Left lung (tissue), 10 donors: Measurements from ENCODE around the gene PTX4. TPM values are rescaled to one million over a fixed set of nuclear protein-coding genes. Genes with fewer than 3 reads are reported as not detected.

Experiments used
- ATAC-seq: fragments of 200-7000 bp; cut with Tn5 transposase; one replicate; pipeline ENCODE4 v1.9.1; 2020; ENCODE audit warnings: moderate library complexity
- DNase-seq, 4 donors: peaks; one replicate each; pipeline ENCODE4 v3.0.0-alpha.2; 2013 to 2020
- H3K27ac ChIP-seq, 2 donors: fragments of 200-600 bp; sonication (generic) in 1 of 2; one replicate each; pipeline versions ENCODE4 v1.5.0 to v1.8.0; 2020 to 2021
- H3K27me3 ChIP-seq, 2 donors: fragments of 200-600 bp; sonication (generic) in 1 of 2; one replicate each; pipeline versions ENCODE4 v1.5.0 to v1.8.0; 2020 to 2021
- H3K36me3 ChIP-seq, 2 donors: fragments of 200-600 bp; sonication (generic) in 1 of 2; one replicate each; pipeline versions ENCODE4 v1.5.0 to v1.8.0; 2020 to 2021
- H3K4me1 ChIP-seq, 2 donors: fragments of 200-600 bp; one replicate each; pipeline ENCODE4 v1.8.0; 2021
- H3K4me3 ChIP-seq, 2 donors: fragments of 200-600 bp; sonication (generic) in 1 of 2; one replicate each; pipeline versions ENCODE4 v1.5.0 to v1.8.0; 2020 to 2021; ENCODE audit warnings: mild to moderate bottlenecking in 1 of 2
- H3K9me3 ChIP-seq, 2 donors: fragments of 200-600 bp; sonication (generic) in 1 of 2; one replicate each; pipeline versions ENCODE4 v1.5.0 to v1.8.0; 2020 to 2021
- CTCF ChIP-seq, 2 donors: fragments of 200-600 bp; sonication (generic) in 1 of 2; IDR thresholded peaks; one replicate each; pipeline versions ENCODE4 v1.5.0 to v1.8.0; 2021; ENCODE audit warnings: antibody characterized with exemption in 2 of 2
- intact Hi-C, 2 donors: fragments of 100-400 bp; cut with DNase I; formaldehyde crosslinking; loops; one replicate each; pipeline versions ENCODE4 v1.11.2 to v1.14.2; 2022
- polyA plus RNA-seq, 6 donors: library from polyadenylated mRNA; unstranded; fragments of 120-200 nt; gene quantifications; one replicate each; pipeline ENCODE4 v1.2.1, GENCODE V29; 2013; ENCODE audit not compliant: insufficient read length in 6 of 6
- total RNA-seq, 2 donors: library from RNA; stranded (reverse); fragmentation: NEBNext Ultra II Directional; extraction: Animal tissue kit (Norgen Biotek cat#: 25700); gene quantifications; one replicate each; pipeline ENCODE4 v1.2.1, GENCODE V29; 2021
- donor health status: DM: no; HTN: yes; CAD: no.
- donor health status: DM: no; HTN: no; CAD: no.

Gene PTX4
- total and polyA plus RNA-seq, 8 donors, result 0.15 to 0.20 (median 0.20) TPM; not detected in 5

- ATAC-seq (no peak), DNase-seq (no peak)
- intact Hi-C loops, result no loop called here
- Histone ChIP-seq H3K4me1 (no peaks in the 10 kb centered on the region), H3K4me3 (no peak overlapping the region), H3K27me3 (peaks cover 0 to 15% of the 10 kb centered on the region in 2 donors), H3K9me3 (no peaks in the 10 kb centered on the region), H3K36me3 (no peaks in the 10 kb centered on the region), H3K27ac (no peak overlapping the region)
- no peak for TF ChIP-seq CTCF (IDR thresholded peaks at IDR 0.05)
Observed at GRCh38 chr16:1438229-1439057, 50.3 kb downstream of the PTX4 start.

GRCh38 chr16:1437606-1438005 lies 51.1 kb downstream of the PTX4 start:
- intact Hi-C loops, result no loop called here

GRCh38 chr16:1436731-1437355 lies 51.9 kb downstream of the PTX4 start:
- no peak for TF ChIP-seq CTCF (IDR thresholded peaks at IDR 0.05)
- no peak for DNase-seq
- Histone ChIP-seq H3K27ac (no peak overlapping the region), H3K4me1 (no peaks in the 10 kb centered on the region), H3K36me3 (no peaks in the 10 kb centered on the region), H3K4me3 (no peak overlapping the region), H3K9me3 (no peaks in the 10 kb centered on the region), H3K27me3 (peaks cover 0 to 31% of the 10 kb centered on the region in 2 donors)
- no peak for ATAC-seq
- intact Hi-C loops, result no loop called here

More at GRCh38 chr16:1437606-1438005, 51.1 kb downstream of the PTX4 start:
- no peak overlapping the region for H3K4me3 ChIP-seq
- H3K4me1 ChIP-seq, result no peaks in the 10 kb centered on the region
- peaks cover 0 to 24% of the 10 kb centered on the region in 2 donors for H3K27me3 ChIP-seq
- no peak overlapping the region for H3K27ac ChIP-seq
- no peak for TF ChIP-seq CTCF (IDR thresholded peaks at IDR 0.05)
- ATAC-seq (no peak), DNase-seq (no peak)
- no peaks in the 10 kb centered on the region for H3K9me3 ChIP-seq
- H3K36me3 ChIP-seq, result no peaks in the 10 kb centered on the region

GRCh38 chr16:1435921-1436697 lies 52.6 kb downstream of the PTX4 start:
- ATAC-seq, result no peak
- intact Hi-C loops, result no loop called here
- no peak for DNase-seq

More at GRCh38 chr16:1435921-1436697, 52.6 kb downstream of the PTX4 start:
- Histone ChIP-seq H3K4me3 (no peak overlapping the region), H3K36me3 (no peaks in the 10 kb centered on the region), H3K27me3 (peaks cover 0 to 39% of the 10 kb centered on the region in 2 donors), H3K9me3 (no peaks in the 10 kb centered on the region), H3K4me1 (no peaks in the 10 kb centered on the region), H3K27ac (no peak overlapping the region)
- TF ChIP-seq CTCF (IDR thresholded peaks at IDR 0.05), result no peak

Other genes starting within 250 kb of the PTX4 start
- 10 to 100 TPM; 35.1 to 51.0 TPM for gene TPSAB1, start 248.2 kb downstream of the PTX4 start, total RNA-seq
- under 1 TPM in 2 of 6 donors, not detected in 4; 0.21 to 0.25 TPM for gene TPSAB1, start 248.2 kb downstream of the PTX4 start, polyA plus RNA-seq
- under 1 TPM in 1 of 2 donors, not detected in 1; 0.37 TPM for gene TPSD1, start 232.9 kb downstream of the PTX4 start, total RNA-seq
- not detected for gene TPSD1, start 232.9 kb downstream of the PTX4 start, polyA plus RNA-seq
- 100 to 1,000 TPM in 1 of 2 donors, 10 to 100 TPM in 1; 89.0 to 111 TPM for gene UBE2I, start 179.3 kb downstream of the PTX4 start, total RNA-seq
- gene UBE2I, start 179.3 kb downstream of the PTX4 start, polyA plus RNA-seq, result 100 to 1,000 TPM; 133 to 188 (median 146) TPM
- gene BAIAP3, start 155.3 kb downstream of the PTX4 start, total RNA-seq, result 1 to 10 TPM; 2.6 to 6.0 TPM
- 1 to 10 TPM; 1.4 to 8.3 (median 4.2) TPM for gene BAIAP3, start 155.3 kb downstream of the PTX4 start, polyA plus RNA-seq
- 10 to 100 TPM; 46.3 to 57.0 TPM for gene TSR3, start 137.1 kb downstream of the PTX4 start, total RNA-seq
- 10 to 100 TPM; 33.6 to 52.3 (median 44.8) TPM for gene TSR3, start 137.1 kb downstream of the PTX4 start, polyA plus RNA-seq
- 10 to 100 TPM; 74.2 to 97.4 TPM for gene GNPTG, start 137.0 kb downstream of the PTX4 start, total RNA-seq
- 10 to 100 TPM; 32.0 to 55.0 (median 46.2) TPM for gene GNPTG, start 137.0 kb downstream of the PTX4 start, polyA plus RNA-seq
- gene UNKL, start 74.2 kb downstream of the PTX4 start, total RNA-seq, result 10 to 100 TPM; 18.9 to 27.3 TPM
- gene UNKL, start 74.2 kb downstream of the PTX4 start, polyA plus RNA-seq, result 10 to 100 TPM; 19.5 to 22.5 (median 20.8) TPM
- 10 to 100 TPM; 10.3 to 12.9 TPM for gene UQCC4, start 68.2 kb downstream of the PTX4 start, total RNA-seq
- gene UQCC4, start 68.2 kb downstream of the PTX4 start, polyA plus RNA-seq, result 10 to 100 TPM; 10.3 to 13.3 (median 11.5) TPM
- gene PERCC1, start 57.9 kb downstream of the PTX4 start, total RNA-seq, result under 1 TPM in 1 of 2 donors, not detected in 1; 0.31 TPM
- 1 to 10 TPM; 1.2 to 4.4 (median 3.4) TPM for gene PERCC1, start 57.9 kb downstream of the PTX4 start, polyA plus RNA-seq
- 1 to 10 TPM; 1.5 to 2.7 TPM for gene CCDC154, start 44.4 kb downstream of the PTX4 start, total RNA-seq
- 10 to 100 TPM in 2 of 6 donors, 1 to 10 TPM in 4; 4.9 to 11.8 (median 8.2) TPM for gene CCDC154, start 44.4 kb downstream of the PTX4 start, polyA plus RNA-seq
- 100 to 1,000 TPM; 110 to 130 TPM for gene CLCN7, start 13.9 kb downstream of the PTX4 start, total RNA-seq
- gene CLCN7, start 13.9 kb downstream of the PTX4 start, polyA plus RNA-seq, result 10 to 100 TPM; 28.6 to 35.4 (median 30.2) TPM
- gene TELO2, start 4.4 kb upstream of the PTX4 start, total RNA-seq, result 10 to 100 TPM; 34.9 to 38.6 TPM
- gene TELO2, start 4.4 kb upstream of the PTX4 start, polyA plus RNA-seq, result 10 to 100 TPM; 24.5 to 49.1 (median 34.8) TPM
- 10 to 100 TPM; 26.6 to 28.7 TPM for gene TMEM204, start 44.7 kb upstream of the PTX4 start, total RNA-seq
- 10 to 100 TPM; 15.4 to 20.6 (median 19.0) TPM for gene TMEM204, start 44.7 kb upstream of the PTX4 start, polyA plus RNA-seq
- gene IFT140, start 123.1 kb upstream of the PTX4 start, total RNA-seq, result 10 to 100 TPM; 26.0 to 34.8 TPM
- gene IFT140, start 123.1 kb upstream of the PTX4 start, polyA plus RNA-seq, result 10 to 100 TPM; 30.9 to 36.0 (median 33.2) TPM
- gene CRAMP1, start 123.4 kb upstream of the PTX4 start, total RNA-seq, result 10 to 100 TPM; 17.3 to 18.9 TPM
- gene CRAMP1, start 123.4 kb upstream of the PTX4 start, polyA plus RNA-seq, result 10 to 100 TPM; 25.9 to 33.0 (median 26.9) TPM
- gene JPT2, start 189.3 kb upstream of the PTX4 start, total RNA-seq, result 10 to 100 TPM; 72.2 to 72.3 TPM
- gene JPT2, start 189.3 kb upstream of the PTX4 start, polyA plus RNA-seq, result 10 to 100 TPM; 64.8 to 79.5 (median 72.4) TPM
- 10 to 100 TPM; 51.7 to 66.0 TPM for gene MAPK8IP3, start 217.3 kb upstream of the PTX4 start, total RNA-seq
- 10 to 100 TPM; 48.1 to 85.9 (median 71.8) TPM for gene MAPK8IP3, start 217.3 kb upstream of the PTX4 start, polyA plus RNA-seq